Lower leg skin (tissue), 3 donors: Measurements from ENCODE around the gene ERGIC1.

ENCODE experiments used
- POLR2A ChIP-seq, 2 donors: fragments of 450-650 bp; IDR thresholded peaks; one replicate each; pipeline ENCODE4 v1.6.1; 2016 to 2017; ENCODE audit warnings: antibody characterized with exemption in 2 of 2, mild to moderate bottlenecking in 1 of 2, moderate library complexity in 1 of 2
- TF ChIP-seq, protein P1 (sequence below), 3 donors: fragments of 450-650 bp; IDR thresholded peaks; one replicate each; pipeline ENCODE4 v1.5.1; 2016; ENCODE audit warnings: antibody characterized with exemption in 3 of 3, mild to moderate bottlenecking in 3 of 3, moderate library complexity in 2 of 3

DNA sequence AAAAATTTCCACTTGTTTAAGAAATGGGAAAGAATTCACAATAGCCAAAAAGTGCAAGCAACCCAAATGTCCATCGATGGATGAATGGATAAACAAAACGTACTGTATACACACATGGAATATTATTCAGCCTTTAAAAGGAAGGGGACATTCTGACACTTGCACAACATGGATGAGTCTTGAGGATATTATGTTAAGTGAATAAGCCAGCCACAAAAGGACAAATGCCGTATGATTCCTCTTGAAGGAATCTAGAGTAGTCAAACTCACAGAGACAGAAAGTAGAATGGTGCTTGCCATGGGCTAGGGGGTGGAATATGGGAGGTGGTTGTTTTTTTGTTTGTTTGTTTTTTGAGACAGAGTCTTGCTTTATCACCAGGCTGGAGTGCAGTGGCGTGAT, 145.7 kb downstream of the ERGIC1 start:
- TF ChIP-seq, protein P1, sequence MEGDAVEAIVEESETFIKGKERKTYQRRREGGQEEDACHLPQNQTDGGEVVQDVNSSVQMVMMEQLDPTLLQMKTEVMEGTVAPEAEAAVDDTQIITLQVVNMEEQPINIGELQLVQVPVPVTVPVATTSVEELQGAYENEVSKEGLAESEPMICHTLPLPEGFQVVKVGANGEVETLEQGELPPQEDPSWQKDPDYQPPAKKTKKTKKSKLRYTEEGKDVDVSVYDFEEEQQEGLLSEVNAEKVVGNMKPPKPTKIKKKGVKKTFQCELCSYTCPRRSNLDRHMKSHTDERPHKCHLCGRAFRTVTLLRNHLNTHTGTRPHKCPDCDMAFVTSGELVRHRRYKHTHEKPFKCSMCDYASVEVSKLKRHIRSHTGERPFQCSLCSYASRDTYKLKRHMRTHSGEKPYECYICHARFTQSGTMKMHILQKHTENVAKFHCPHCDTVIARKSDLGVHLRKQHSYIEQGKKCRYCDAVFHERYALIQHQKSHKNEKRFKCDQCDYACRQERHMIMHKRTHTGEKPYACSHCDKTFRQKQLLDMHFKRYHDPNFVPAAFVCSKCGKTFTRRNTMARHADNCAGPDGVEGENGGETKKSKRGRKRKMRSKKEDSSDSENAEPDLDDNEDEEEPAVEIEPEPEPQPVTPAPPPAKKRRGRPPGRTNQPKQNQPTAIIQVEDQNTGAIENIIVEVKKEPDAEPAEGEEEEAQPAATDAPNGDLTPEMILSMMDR (IDR thresholded peaks at IDR 0.05): no peak
- no peak for TF ChIP-seq POLR2A (IDR thresholded peaks at IDR 0.05)
